Tibial nerve (tissue), 4 donors: ENCODE results near the gene RUNX3.
A peak's percentile ranks its signal among the peaks of the same experiment; 100 is the strongest.

Experiments
- EP300 ChIP-seq, 2 donors: sonication (generic); formaldehyde crosslinking; IDR thresholded peaks; one replicate each; pipeline ENCODE4 v1.6.1; 2017; ENCODE audit warnings: antibody characterized with exemption in 2 of 2, mild to moderate bottlenecking in 1 of 2
- POLR2A ChIP-seq, 2 donors: fragments of 450-650 bp; IDR thresholded peaks; one replicate each; pipeline ENCODE4 v1.6.1; 2017; ENCODE audit warnings: antibody characterized with exemption in 2 of 2, mild to moderate bottlenecking in 2 of 2, moderate library complexity in 2 of 2
- TF ChIP-seq, protein P1 (sequence below), 5 experiments: fragments of 200-600 bp in 3 of 5; fragments of 450-650 bp in 2 of 5; sonication (generic) in 3 of 5; IDR thresholded peaks; one replicate each; pipeline ENCODE4 v1.5.1; 2016 to 2019; ENCODE audit warnings: antibody characterized with exemption in 5 of 5, mild to moderate bottlenecking in 3 of 5, moderate library complexity in 2 of 5

DNA sequence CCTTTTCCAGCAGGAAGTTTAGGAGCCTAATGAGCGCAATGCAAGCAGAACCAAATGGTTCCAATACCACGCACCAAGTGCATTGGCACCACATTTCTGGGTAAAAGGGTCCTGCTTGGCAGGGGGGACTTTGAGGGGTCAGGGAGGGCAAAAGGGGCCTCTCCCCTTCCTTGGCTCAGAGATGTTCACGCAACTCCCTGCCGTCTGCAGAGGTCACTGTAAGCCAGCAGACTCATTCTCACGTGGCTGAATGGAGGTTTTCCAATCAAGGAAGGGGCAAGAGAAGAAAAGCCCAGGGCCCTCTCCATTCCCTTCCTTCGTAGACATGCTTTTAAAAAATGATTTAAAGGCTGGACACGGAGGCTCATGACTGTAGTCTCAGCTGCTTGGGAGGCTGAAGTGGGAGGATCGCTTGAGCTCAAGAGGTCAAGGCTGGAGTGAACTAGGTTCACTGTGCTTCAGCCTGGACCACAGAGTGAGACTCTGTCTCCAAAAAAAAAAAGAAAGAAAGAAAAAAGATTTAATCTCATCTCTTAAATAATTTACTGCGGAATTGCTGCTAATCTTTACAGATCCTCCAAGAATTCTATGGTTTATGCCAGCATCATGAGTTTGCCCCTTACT lies 80.3 kb downstream of the RUNX3 start:
- TF ChIP-seq, protein P1, sequence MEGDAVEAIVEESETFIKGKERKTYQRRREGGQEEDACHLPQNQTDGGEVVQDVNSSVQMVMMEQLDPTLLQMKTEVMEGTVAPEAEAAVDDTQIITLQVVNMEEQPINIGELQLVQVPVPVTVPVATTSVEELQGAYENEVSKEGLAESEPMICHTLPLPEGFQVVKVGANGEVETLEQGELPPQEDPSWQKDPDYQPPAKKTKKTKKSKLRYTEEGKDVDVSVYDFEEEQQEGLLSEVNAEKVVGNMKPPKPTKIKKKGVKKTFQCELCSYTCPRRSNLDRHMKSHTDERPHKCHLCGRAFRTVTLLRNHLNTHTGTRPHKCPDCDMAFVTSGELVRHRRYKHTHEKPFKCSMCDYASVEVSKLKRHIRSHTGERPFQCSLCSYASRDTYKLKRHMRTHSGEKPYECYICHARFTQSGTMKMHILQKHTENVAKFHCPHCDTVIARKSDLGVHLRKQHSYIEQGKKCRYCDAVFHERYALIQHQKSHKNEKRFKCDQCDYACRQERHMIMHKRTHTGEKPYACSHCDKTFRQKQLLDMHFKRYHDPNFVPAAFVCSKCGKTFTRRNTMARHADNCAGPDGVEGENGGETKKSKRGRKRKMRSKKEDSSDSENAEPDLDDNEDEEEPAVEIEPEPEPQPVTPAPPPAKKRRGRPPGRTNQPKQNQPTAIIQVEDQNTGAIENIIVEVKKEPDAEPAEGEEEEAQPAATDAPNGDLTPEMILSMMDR (IDR thresholded peaks at IDR 0.05) = peak in 1 of 5 experiments; percentile 11
- TF ChIP-seq EP300 (IDR thresholded peaks at IDR 0.05) (no peak), POLR2A (IDR thresholded peaks at IDR 0.05) (no peak)
